Breast epithelium (tissue), 4 donors: Measurements from ENCODE around the gene UNC93B1. TPM values are rescaled to one million over a fixed set of nuclear protein-coding genes. Genes with fewer than 3 reads are reported as not detected.
"Not testable (repeated sequence)": the region's sequence is repeated elsewhere in the genome, so short reads cannot be mapped to it uniquely, and the experiment has no call there.

Experiments
- DNase-seq, 2 donors: peaks; one replicate each; pipeline ENCODE4 v3.0.0-alpha.2; 2019; ENCODE audit warnings: low spot score in 2 of 2
- H3K27ac ChIP-seq, 2 donors: fragments of 200-600 bp; sonication (generic) in 1 of 2; one replicate each; pipeline ENCODE4 v1.5.1; 2016 to 2019; ENCODE audit warnings: mild to moderate bottlenecking in 1 of 2
- H3K27me3 ChIP-seq, 2 donors: fragments of 200-600 bp; sonication (generic) in 1 of 2; one replicate each; pipeline versions ENCODE4 v1.5.1 to v1.6.0; 2017 to 2019; ENCODE audit warnings: control low read depth in 1 of 2, mild to moderate bottlenecking in 1 of 2
- H3K36me3 ChIP-seq: fragments of 200-600 bp; one replicate; pipeline ENCODE4 v1.5.1; 2019
- H3K4me1 ChIP-seq, 2 donors: fragments of 200-600 bp; sonication (generic); one replicate each; pipeline ENCODE4 v1.5.1; 2016 to 2019; ENCODE audit warnings: control low read depth in 1 of 2
- H3K4me3 ChIP-seq, 3 donors: fragments of 200-600 bp; sonication (generic); 1 replicate in 2 of 3; 2 replicates in 1 of 3; pipeline ENCODE4 v1.5.1; 2016 to 2019; ENCODE audit warnings: mild to moderate bottlenecking in 3 of 3, moderate library complexity in 2 of 3
- H3K9me3 ChIP-seq, 2 donors: fragments of 200-600 bp; sonication (generic) in 1 of 2; one replicate each; pipeline ENCODE4 v1.5.1; 2016 to 2019; ENCODE audit warnings: control low read depth in 1 of 2
- POLR2A ChIP-seq: fragments of 450-650 bp; IDR thresholded peaks from one replicate; pipeline ENCODE4 v1.6.1; 2016; ENCODE audit warnings: antibody characterized with exemption, mild to moderate bottlenecking, moderate library complexity
- POLR2AphosphoS5 ChIP-seq, 3 donors: sonication (generic); formaldehyde crosslinking; IDR thresholded peaks; one replicate each; pipeline ENCODE4 v1.6.1; 2017; ENCODE audit warnings: antibody characterized with exemption in 3 of 3
- intact Hi-C: fragments of 100-400 bp; cut with DNase I; formaldehyde crosslinking; loops from one replicate; pipeline ENCODE4 v1.15.1; 2023; ENCODE audit warnings: low total_unique reads
- total RNA-seq, 3 donors: library from RNA; depleted of rRNA; stranded (reverse); fragments of >200 nt; gene quantifications; one replicate each; pipeline ENCODE4 v1.1.0, GENCODE V29; 2016
- TF ChIP-seq, protein P1 (sequence below), 3 donors: fragments of 450-650 bp; IDR thresholded peaks; one replicate each; pipeline ENCODE4 v1.5.1; 2016 to 2017; ENCODE audit warnings: antibody characterized with exemption in 3 of 3, mild to moderate bottlenecking in 3 of 3, moderate library complexity in 3 of 3

The UNC93B1 gene
- total RNA-seq, 3 donors from 2014 or later, result 40.3 to 63.7 (median 49.8) TPM

DNA sequence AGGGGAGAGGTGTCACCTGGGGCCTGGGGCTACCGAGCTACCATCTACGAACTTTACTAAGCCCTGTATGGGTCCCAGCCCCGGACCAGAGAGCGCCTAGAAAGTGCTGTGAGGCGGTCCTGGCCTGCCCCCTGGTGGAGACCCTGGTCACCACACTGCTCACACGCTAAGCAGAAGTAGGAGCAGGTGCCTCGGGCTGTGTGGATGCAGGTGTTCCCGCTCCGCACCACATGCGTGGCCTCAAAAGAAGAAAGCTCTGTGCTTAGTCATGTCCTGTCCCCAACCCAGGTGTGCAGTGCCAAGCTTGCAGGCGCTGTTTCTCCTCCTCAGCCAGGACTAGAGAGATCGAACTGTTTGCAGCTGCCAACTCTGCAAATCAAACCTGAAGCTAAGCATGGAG lies 10.1 kb downstream of the UNC93B1 start:
- H3K36me3 ChIP-seq, H3K27me3 ChIP-seq, H3K9me3 ChIP-seq, H3K27ac ChIP-seq, H3K4me1 ChIP-seq, intact Hi-C loops, H3K4me3 ChIP-seq: not testable (repeated sequence)
- peak in 1 of 2 donors; percentile 75 for DNase-seq
- TF ChIP-seq, protein P1, sequence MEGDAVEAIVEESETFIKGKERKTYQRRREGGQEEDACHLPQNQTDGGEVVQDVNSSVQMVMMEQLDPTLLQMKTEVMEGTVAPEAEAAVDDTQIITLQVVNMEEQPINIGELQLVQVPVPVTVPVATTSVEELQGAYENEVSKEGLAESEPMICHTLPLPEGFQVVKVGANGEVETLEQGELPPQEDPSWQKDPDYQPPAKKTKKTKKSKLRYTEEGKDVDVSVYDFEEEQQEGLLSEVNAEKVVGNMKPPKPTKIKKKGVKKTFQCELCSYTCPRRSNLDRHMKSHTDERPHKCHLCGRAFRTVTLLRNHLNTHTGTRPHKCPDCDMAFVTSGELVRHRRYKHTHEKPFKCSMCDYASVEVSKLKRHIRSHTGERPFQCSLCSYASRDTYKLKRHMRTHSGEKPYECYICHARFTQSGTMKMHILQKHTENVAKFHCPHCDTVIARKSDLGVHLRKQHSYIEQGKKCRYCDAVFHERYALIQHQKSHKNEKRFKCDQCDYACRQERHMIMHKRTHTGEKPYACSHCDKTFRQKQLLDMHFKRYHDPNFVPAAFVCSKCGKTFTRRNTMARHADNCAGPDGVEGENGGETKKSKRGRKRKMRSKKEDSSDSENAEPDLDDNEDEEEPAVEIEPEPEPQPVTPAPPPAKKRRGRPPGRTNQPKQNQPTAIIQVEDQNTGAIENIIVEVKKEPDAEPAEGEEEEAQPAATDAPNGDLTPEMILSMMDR (IDR thresholded peaks at IDR 0.05), result peak in 2 of 3 donors; percentile 55 to 76

DNA sequence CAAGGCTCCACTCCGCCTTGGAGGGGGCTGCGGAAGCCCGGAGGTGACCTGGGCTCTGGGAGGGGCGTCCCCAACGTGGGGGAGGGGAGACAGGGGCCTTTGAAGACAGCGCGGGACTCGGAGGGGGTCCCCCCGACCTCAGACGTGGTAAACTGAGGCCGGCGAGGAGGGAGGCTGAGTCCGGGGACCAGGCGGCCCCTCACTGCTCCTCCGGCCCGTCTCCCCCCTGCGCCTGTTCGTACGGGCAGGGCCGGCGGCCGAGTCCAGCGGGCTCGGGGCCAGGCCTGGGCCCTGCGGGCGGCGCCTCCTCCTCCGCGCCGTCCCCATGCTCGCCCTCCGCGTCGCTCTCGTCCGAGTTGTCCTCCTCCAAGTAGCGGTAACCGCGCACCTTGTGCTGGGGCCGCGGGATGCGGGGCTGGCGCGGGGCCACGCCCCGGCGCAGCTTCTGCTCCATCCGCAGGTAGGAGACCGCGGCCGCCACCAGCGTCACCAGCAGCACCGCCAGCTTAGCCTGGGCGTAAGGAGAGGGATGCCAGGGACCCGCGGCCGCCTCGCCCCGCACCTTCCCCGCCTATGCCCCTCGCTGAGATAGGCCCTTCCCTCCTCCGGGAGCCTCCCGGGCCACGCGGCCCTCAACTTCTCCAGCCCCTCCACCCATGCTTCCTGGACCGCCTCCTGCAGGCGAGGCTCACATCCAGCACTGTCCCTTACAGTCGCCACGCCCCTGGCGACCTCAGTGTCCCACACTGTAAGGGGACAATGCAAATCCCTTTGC lies 12.4 kb downstream of the UNC93B1 start:
- intact Hi-C loops, H3K36me3 ChIP-seq, H3K4me1 ChIP-seq, DNase-seq, H3K27me3 ChIP-seq, H3K9me3 ChIP-seq, H3K27ac ChIP-seq: not testable (repeated sequence)
- H3K4me3 ChIP-seq, result peak overlapping the region in 1 of 3 donors; percentile 39

DNA sequence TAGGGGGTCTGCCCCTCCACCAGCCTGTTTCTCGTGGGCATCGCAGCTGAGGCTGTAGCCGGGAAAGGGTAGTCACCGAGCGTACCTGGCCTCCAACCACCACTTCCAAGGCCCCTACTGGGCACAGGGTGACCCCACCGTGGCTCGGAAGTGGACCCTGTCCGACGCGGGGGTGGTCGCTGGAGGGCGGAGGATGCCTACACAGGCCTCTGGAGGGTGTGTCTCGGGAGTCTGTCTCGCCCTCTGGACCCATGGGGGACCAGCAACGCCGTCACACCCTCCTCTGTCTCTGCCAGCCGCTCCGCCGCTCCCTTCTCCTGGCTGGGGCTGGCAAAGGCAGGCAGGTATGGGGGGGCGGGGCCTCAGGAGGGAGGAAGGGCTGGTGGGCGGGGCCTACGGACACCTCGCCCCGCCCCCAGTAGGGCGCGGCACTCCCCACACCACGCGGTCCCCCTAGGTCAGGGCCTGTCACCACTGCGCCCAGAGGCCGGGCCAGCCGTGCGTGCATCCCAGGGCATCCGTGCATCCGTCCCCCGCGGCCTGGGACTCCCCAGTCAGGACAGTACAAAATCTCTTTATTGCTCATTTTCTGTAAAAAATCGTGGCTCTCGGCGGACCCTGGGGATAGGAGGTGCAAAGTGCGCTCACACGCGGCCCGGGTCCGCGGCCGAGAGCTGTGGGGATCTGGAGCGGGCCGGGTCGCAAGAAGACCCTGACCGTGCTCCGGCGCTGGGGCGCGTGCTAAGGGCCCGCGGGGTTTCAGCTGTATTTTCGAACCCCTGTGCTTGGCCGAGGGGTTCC lies 13.2 kb downstream of the UNC93B1 start:
- H3K4me1 ChIP-seq, H3K36me3 ChIP-seq, H3K27me3 ChIP-seq, H3K27ac ChIP-seq, H3K9me3 ChIP-seq, intact Hi-C loops, DNase-seq: not testable (repeated sequence)
- H3K4me3 ChIP-seq, result peak overlapping the region in 1 of 3 donors; percentile 15

DNA sequence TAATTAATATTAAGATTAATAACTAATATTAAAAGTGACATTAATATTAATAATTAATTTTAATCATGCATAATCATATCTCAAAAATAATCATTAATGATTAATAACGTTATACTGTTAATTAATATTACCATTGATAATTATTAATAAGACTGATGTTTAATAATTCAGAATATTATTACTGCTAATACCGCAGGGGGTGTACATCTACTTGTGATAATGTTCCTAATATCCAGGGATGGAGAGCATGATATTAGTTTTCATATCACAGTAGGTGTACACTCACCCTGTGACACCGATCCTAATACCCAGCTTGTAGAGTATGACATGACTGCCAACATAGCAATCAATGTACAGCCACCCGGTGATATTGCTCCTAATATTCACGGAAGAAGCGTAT lies 18.6 kb downstream of the UNC93B1 start:
- H3K36me3 ChIP-seq, H3K4me1 ChIP-seq, intact Hi-C loops, DNase-seq, H3K27me3 ChIP-seq, H3K4me3 ChIP-seq, H3K27ac ChIP-seq, H3K9me3 ChIP-seq: not testable (repeated sequence)

DNA sequence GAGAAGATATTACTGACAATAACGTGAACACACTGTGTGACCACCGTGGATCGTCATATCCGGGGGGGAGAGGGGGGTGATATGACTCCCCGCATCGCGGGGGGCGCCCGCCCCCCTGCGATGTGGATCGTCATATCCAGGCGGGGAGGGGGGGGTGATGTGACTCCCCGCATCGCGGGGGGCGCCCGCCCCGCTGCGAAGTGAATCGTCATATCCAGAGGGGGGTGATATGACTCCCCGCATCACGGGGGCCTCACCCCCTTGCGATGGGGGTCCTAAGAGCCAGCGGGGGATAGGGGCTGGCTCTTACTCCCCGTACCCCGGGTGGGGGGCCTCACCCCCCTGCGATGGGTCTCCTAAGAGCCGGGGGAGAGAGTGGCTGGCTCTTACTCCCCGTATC lies 19.9 kb downstream of the UNC93B1 start:
- Histone ChIP-seq H3K4me1 (no peaks in the 10 kb centered on the region), H3K9me3 (no peaks in the 10 kb centered on the region), H3K4me3 (no peak overlapping the region), H3K27me3 (no peaks in the 10 kb centered on the region), H3K27ac (no peak overlapping the region), H3K36me3 (no peaks in the 10 kb centered on the region)
- intact Hi-C loops, result no loop called here
- no peak for DNase-seq
- TF ChIP-seq, protein P1 (IDR thresholded peaks at IDR 0.05), result no peak
- no peak for TF ChIP-seq POLR2AphosphoS5 (IDR thresholded peaks at IDR 0.05)
- TF ChIP-seq POLR2A, result no peak

DNA sequence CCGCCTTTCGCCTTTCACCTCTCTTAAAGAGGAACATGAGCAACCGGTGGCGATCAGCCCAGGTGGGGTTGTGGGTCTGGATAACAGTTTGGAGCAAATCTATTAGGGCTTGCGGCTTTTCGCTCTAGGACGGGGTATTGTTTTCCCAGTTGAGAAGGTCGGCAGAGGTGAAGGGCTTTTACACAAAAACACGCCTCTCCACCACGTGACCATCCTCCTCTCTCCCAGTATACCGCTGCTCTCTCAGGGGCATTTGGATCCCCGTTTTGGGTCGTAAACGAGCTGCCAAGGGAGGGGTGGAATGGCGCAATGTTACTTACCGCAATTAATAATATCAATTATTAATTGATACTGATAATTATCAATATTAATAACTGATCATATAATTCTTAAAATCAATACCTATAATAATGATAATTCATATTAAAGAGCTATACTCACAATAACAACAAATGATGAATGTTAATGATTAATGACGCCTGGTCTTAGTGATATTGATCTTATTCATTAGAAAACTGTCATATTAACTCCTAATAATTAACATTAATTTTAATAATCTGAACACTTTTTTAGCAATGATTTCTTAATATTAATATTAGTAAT lies 21.5 kb downstream of the UNC93B1 start:
- H3K4me3 ChIP-seq, H3K36me3 ChIP-seq, intact Hi-C loops, DNase-seq, H3K4me1 ChIP-seq, H3K27me3 ChIP-seq, H3K9me3 ChIP-seq, H3K27ac ChIP-seq: not testable (repeated sequence)

DNA sequence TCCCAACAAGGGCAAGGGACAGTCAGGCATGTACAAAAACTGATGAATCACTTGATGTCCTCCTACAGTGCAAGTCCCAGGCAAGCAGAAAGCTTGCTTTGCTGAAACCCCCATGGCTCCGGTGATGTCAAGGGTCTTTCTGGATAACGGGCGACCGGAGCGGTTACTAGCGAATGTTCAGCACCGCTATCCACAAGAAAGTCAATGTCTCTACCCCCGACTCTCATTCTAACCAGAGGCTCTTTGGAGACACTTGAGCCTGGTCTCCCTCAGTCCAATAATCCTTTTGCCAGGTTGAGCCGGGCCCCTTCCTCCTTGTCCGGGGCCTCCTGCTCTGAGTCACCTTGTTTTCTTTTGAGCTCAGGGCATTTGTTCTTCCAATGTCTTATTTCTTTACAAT lies 22.7 kb downstream of the UNC93B1 start:
- H3K36me3 ChIP-seq, H3K4me3 ChIP-seq, H3K9me3 ChIP-seq, DNase-seq, H3K27me3 ChIP-seq, H3K4me1 ChIP-seq, intact Hi-C loops, H3K27ac ChIP-seq: not testable (repeated sequence)
